Heart right ventricle (tissue), 16 donors: ENCODE results near the gene C10orf67. TPM values are rescaled to one million over a fixed set of nuclear protein-coding genes. Genes with fewer than 3 reads are reported as not detected.
A peak's percentile ranks its signal among the peaks of the same experiment; 100 is the strongest.
"Not testable (repeated sequence)": the region's sequence is repeated elsewhere in the genome, so short reads cannot be mapped to it uniquely, and the experiment has no call there.

ENCODE experiments used
- ATAC-seq, 8 donors: fragments of 200-7000 bp; cut with Tn5 transposase; one replicate each; pipeline ENCODE4 v1.9.1; 2020; ENCODE audit warnings: mild to moderate bottlenecking in 8 of 8, moderate library complexity in 8 of 8, moderate number of reproducible peaks in 1 of 8
- DNase-seq, 2 donors: peaks; one replicate each; pipeline ENCODE4 v3.0.0-alpha.2; 2020
- H3K27ac ChIP-seq, 10 donors: fragments of 200-600 bp; sonication (generic) in 2 of 10; one replicate each; pipeline versions ENCODE4 v1.5.0 to v1.8.0; 2020 to 2022; ENCODE audit warnings: mild to moderate bottlenecking in 3 of 10
- H3K27me3 ChIP-seq, 7 donors: fragments of 200-600 bp; one replicate each; pipeline ENCODE4 v1.8.0; 2021 to 2022; ENCODE audit warnings: mild to moderate bottlenecking in 2 of 7
- H3K36me3 ChIP-seq, 9 donors: fragments of 200-600 bp; sonication (generic) in 1 of 9; one replicate each; pipeline versions ENCODE4 v1.5.0 to v1.8.0; 2020 to 2022; ENCODE audit warnings: mild to moderate bottlenecking in 2 of 9
- H3K4me1 ChIP-seq, 9 donors: fragments of 200-600 bp; sonication (generic) in 1 of 9; one replicate each; pipeline versions ENCODE4 v1.5.0 to v1.8.0; 2020 to 2022; ENCODE audit warnings: mild to moderate bottlenecking in 4 of 9
- H3K4me3 ChIP-seq, 10 donors: fragments of 200-600 bp; sonication (generic) in 2 of 10; one replicate each; pipeline versions ENCODE4 v1.5.0 to v1.8.0; 2020 to 2022; ENCODE audit warnings: mild to moderate bottlenecking in 7 of 10, moderate library complexity in 2 of 10
- H3K9me3 ChIP-seq, 11 donors: fragments of 200-600 bp in 10 of 11; sonication (generic) in 2 of 11; one replicate each; pipeline versions ENCODE4 v1.5.0 to v1.8.0; 2013 to 2022; ENCODE audit warnings: mild to moderate bottlenecking in 2 of 11, control low read depth in 1 of 11, moderate library complexity in 1 of 11
- WGBS, 2 donors: extraction: QIAGEN DNeasy Blood & Tissue Kit; methylation state at CpG; one replicate each; pipeline ENCODE4 v1.1.7; 2013; ENCODE audit warnings: inconsistent platforms in 1 of 2; 5-methylcytosine and 5-hydroxymethylcytosine counted together
- intact Hi-C, 10 donors: fragments of 100-400 bp; cut with DNase I; formaldehyde crosslinking; loops; one replicate each; pipeline versions ENCODE4 v1.11.1 to v1.14.2; 2022
- polyA plus RNA-seq, 2 donors: library from polyadenylated mRNA; stranded (reverse); fragments of 200-250 nt; gene quantifications; one replicate each; pipeline ENCODE4 v1.2.3, GENCODE V29; 2013
- total RNA-seq, 10 donors: library from RNA; stranded (reverse); fragmentation: NEBNext Ultra II Directional in 3 of 10; extraction: Animal tissue kit (Norgen Biotek cat#: 25700) in 3 of 10; gene quantifications; one replicate each; pipeline versions ENCODE4 v1.2.1 to v1.2.4, GENCODE V29; 2021 to 2023
- TF ChIP-seq, protein P1 (sequence below), 9 donors: fragments of 200-600 bp; sonication (generic) in 2 of 9; IDR thresholded peaks; one replicate each; pipeline versions ENCODE4 v1.5.0 to v1.8.0; 2021 to 2022; ENCODE audit warnings: antibody characterized with exemption in 9 of 9, mild to moderate bottlenecking in 5 of 9, moderate library complexity in 1 of 9
- donor health status: Arrhythmogenic right ventricular cardiomyopathy.
- donor health status: ischemic (EF 13 %, LVEDD 7.1; RV severe dilation, severe dysfunction).
- donor health status: healthy with polysubstance abuse.
- donor health status: DM: no; HTN: yes; CAD: no.
- donor health status: DM: no; HTN: no; CAD: no.
- donor health status: ischemic (EF 25% LVEDD 6.9; RV normal size, moderate dysfunction).
- donor health status: ischemic (EF 25% LVEDD 5.7; RV mildly dilated, moderate dysfunction).
- donor health status: healthy.
- donor health status: DM: yes; HTN: yes; CAD: no.
- donor health status: Ischemic cardiomyopathy.
- donor health status: ischemic (EF 35%, LVEDD 5.7; RV mildly dilated, moderate dysfunction).
- donor health status: nonischemic (EF 11% LVEDD 7.7; RV severe dilation, severe dysfunction).
- donor health status: DM: yes; HTN: yes; CAD: no.
- donor health status: PGD.
- donor health status: ischemic (EF 29% LVEDD 5.4; RV normal size, mild dysfunction).
- donor health status: nonischemic (EF 23%, LVEDD 6.1; RV moderate dilation, normal function).

Gene C10orf67
- total and polyA plus RNA-seq, 12 donors: 0.15 to 1.5 (median 0.40) TPM

DNA sequence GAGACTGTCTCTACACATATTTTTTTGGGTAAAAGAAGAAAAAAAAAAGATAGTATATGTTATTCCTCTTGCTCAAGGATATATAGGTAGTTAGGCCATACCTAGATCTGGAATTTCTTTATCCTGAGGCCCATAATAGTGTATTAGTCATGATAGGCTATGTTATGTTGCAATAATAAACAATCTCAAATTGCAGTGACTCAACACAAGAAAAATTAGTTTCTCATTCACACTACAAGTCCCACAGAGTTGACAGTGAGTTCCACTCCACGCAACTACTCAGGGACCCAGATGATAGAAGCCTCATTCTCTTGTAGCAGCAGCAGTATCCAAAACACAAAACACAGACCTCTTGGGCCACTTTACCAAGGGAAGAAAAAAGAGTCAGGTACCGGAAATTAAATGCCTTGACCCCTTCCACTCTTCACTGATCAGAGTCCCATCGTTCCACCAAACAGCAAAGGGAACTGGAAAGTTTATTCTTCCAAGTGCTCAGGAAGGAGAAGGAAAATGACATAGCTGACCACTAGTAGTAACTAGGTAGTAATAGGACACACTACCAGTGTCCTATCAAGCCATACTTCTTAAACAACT is 7.4 kb upstream of the C10orf67 start:
- TF ChIP-seq, protein P1, sequence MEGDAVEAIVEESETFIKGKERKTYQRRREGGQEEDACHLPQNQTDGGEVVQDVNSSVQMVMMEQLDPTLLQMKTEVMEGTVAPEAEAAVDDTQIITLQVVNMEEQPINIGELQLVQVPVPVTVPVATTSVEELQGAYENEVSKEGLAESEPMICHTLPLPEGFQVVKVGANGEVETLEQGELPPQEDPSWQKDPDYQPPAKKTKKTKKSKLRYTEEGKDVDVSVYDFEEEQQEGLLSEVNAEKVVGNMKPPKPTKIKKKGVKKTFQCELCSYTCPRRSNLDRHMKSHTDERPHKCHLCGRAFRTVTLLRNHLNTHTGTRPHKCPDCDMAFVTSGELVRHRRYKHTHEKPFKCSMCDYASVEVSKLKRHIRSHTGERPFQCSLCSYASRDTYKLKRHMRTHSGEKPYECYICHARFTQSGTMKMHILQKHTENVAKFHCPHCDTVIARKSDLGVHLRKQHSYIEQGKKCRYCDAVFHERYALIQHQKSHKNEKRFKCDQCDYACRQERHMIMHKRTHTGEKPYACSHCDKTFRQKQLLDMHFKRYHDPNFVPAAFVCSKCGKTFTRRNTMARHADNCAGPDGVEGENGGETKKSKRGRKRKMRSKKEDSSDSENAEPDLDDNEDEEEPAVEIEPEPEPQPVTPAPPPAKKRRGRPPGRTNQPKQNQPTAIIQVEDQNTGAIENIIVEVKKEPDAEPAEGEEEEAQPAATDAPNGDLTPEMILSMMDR (IDR thresholded peaks at IDR 0.05): no peak
- DNase-seq: no peak
- Histone ChIP-seq H3K27ac (no peak overlapping the region), H3K4me1 (peaks cover 0 to 15% (median 11%) of the 10 kb centered on the region in 9 donors), H3K27me3 (no peaks in the 10 kb centered on the region), H3K36me3 (no peaks in the 10 kb centered on the region), H3K4me3 (no peak overlapping the region), H3K9me3 (no peaks in the 10 kb centered on the region)
- ATAC-seq: no peak
- WGBS, 2 donors: 84 to 91% methylated on average over 3 of the region's 3 CpGs
- intact Hi-C loops: no loop called here

DNA sequence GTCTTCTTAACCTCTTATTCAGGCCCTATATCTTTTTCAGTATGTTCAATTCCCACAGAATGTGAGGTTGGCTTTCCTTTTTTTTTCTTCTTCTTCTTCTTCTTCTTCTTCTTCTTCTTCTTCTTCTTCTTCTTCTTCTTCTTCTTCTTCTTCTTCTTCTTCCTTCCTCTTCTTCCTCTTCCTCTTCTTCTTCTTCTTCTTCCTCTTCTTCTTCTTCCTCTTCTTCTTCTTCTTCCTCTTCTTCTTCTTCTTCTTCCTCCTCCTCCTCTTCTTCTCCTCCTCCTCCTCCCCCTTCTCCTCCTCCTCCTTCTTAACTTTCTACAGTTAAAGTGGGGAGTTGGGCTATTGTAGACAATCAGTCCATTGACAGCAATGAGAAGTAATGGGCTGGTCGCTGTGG is 6.1 kb upstream of the C10orf67 start:
- intact Hi-C loops, H3K27me3 ChIP-seq, H3K9me3 ChIP-seq, H3K36me3 ChIP-seq, DNase-seq, H3K27ac ChIP-seq, H3K4me3 ChIP-seq, ATAC-seq: not testable (repeated sequence)
- H3K4me1 ChIP-seq: peaks cover 0 to 26% (median 17%) of the 10 kb centered on the region in 9 donors
- 89 to 96% methylated on average over 1 of the region's 1 CpG for WGBS, 2 donors

- no peaks in the 10 kb centered on the region for H3K9me3 ChIP-seq
- no peak for ATAC-seq
- DNase-seq: no peak
- H3K36me3 ChIP-seq: no peaks in the 10 kb centered on the region
- H3K27ac ChIP-seq: peak overlapping the region in 7 of 10 donors; percentile 4 to 91 (median 78)
- intact Hi-C loops: loop anchor here in 6 of 10 donors (2.0 to 10.0 kb wide), 6 partner anchors 55 to 99 kb away; partner anchors contain the start of gene OTUD1 (in 3 of the 6)
- peaks cover 0 to 59% (median 32%) of the 10 kb centered on the region in 9 donors for H3K4me1 ChIP-seq
- no peak overlapping the region for H3K4me3 ChIP-seq
- TF ChIP-seq, protein P1 (IDR thresholded peaks at IDR 0.05): no peak
- 48 to 59% methylated on average over 5 of the region's 5 CpGs for WGBS, 2 donors
- peaks cover 0 to 43% (median 0%) of the 10 kb centered on the region in 7 donors for H3K27me3 ChIP-seq
Measured at GRCh38 chr10:23345861-23346260, 1.3 kb upstream of the C10orf67 start.

DNA sequence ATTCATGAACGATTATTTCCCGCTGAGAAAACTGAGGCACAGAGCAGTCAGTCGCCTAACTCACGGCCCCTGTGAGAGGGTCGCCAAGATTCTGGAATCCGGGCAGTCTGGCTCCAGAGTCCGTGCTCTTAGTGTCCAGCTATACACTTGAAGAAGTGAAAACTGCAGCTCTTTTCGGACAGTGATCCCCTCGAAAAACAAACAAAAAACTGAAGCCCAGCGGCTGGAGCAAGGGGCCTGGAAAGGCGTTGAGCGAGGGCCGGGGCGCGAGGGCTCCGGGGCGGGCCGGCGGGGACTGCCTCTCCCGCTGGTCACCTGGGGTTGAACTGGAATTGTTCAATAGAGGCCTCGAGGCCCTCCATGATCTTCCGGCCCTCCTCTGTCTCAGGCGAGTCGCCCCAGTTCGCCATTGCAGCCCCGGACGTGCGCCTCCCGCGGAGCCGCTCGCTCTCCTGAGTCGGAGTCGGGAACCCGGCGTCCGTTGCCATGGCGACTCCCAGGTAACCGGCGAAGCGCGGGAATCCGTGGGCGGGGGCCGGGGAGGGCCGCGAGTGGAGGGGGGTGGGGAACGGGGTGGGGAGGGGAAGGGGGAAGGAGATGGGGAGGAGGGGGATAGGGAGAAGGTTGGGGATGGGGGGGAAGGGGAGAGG is 881 bp downstream of the C10orf67 start:
- H3K27ac ChIP-seq: peak overlapping the region in 6 of 10 donors; percentile 39 to 88 (median 62)
- H3K4me3 ChIP-seq: peak overlapping the region in 9 of 10 donors; percentile 39 to 70 (median 64)
- WGBS, 2 donors: 10 to 14% methylated on average over 45 to 48 of the region's 48 CpGs
- no peaks in the 10 kb centered on the region for H3K36me3 ChIP-seq
- ATAC-seq (peak; percentile 13 to 40 (median 32)), DNase-seq (peak; percentile 60 to 66)
- H3K4me1 ChIP-seq: peaks cover 0 to 62% (median 32%) of the 10 kb centered on the region in 9 donors
- intact Hi-C loops: loop anchor here in 4 of 10 donors (5.0 to 10.0 kb wide), 3 partner anchors 91 to 101 kb away; partner anchors contain the start of gene OTUD1 (in 1 of the 4)
- TF ChIP-seq, protein P1 (IDR thresholded peaks at IDR 0.05): no peak
- no peaks in the 10 kb centered on the region for H3K9me3 ChIP-seq
- H3K27me3 ChIP-seq: peaks cover 0 to 43% (median 0%) of the 10 kb centered on the region in 7 donors
